ENCODE results near the gene LMOD1. TPM values are rescaled to one million over a fixed set of nuclear protein-coding genes. Genes with fewer than 3 reads are reported as not detected.

Gene LMOD1
- total RNA-seq, 1 donor from 2014 or later: 0.37 TPM

GRCh38 chr1:201876148-201876818 lies 70.1 kb downstream of the LMOD1 start:
- no peaks in the 10 kb centered on the region for H3K4me1 ChIP-seq
- H3K4me3 ChIP-seq: no peak overlapping the region
- H3K79me2 ChIP-seq (ENCODE audit: low read depth): no peaks in the 10 kb centered on the region
- peaks cover 7% of the 10 kb centered on the region for H3K27me3 Mint-ChIP-seq (ENCODE audit: insufficient read depth, low read depth)
- H3K27ac ChIP-seq: no peak overlapping the region
- peaks cover 41% of the 10 kb centered on the region for H3K36me3 Mint-ChIP-seq
- TF ChIP-seq EZH2 (IDR thresholded peaks at IDR 0.05): no peak
- TF ChIP-seq CTCF (IDR thresholded peaks at IDR 0.05): peak; percentile 37
- H3K9me3 Mint-ChIP-seq: no peaks in the 10 kb centered on the region
- H3K4me3 Mint-ChIP-seq: no peak overlapping the region
- H3K36me3 ChIP-seq: no peaks in the 10 kb centered on the region
- no peaks in the 10 kb centered on the region for H3K27me3 ChIP-seq
- no peak overlapping the region for H2AFZ ChIP-seq (replicated peaks)
- no peak for DNase-seq (ENCODE audit: low spot score)
- peaks cover 38% of the 10 kb centered on the region for H3F3A ChIP-seq (ENCODE audit: low read depth)
- peaks cover 4% of the 10 kb centered on the region for H4K20me1 ChIP-seq (ENCODE audit: low read depth)
- no peak overlapping the region for H3K27ac Mint-ChIP-seq
- no peaks in the 10 kb centered on the region for H3K4me1 Mint-ChIP-seq
- H3K9ac ChIP-seq: no peak overlapping the region
- H3K9me3 ChIP-seq (ENCODE audit: low read depth): no peaks in the 10 kb centered on the region
- no peak overlapping the region for H3K4me2 ChIP-seq

- H3K36me3 Mint-ChIP-seq: peaks cover 53% of the 10 kb centered on the region
- H3K27ac Mint-ChIP-seq: no peak overlapping the region
- TF ChIP-seq EZH2phosphoT487 (IDR thresholded peaks at IDR 0.05) (no peak), CTCF (IDR thresholded peaks at IDR 0.05) (no peak), EZH2 (IDR thresholded peaks at IDR 0.05) (no peak)
- Histone ChIP-seq H3K27ac (no peak overlapping the region), H3F3A (ENCODE audit: low read depth) (peaks cover 38% of the 10 kb centered on the region), H3K9me3 (ENCODE audit: low read depth) (no peaks in the 10 kb centered on the region), H4K20me1 (ENCODE audit: low read depth) (peaks cover 4% of the 10 kb centered on the region), H3K4me1 (no peaks in the 10 kb centered on the region), H2AFZ (replicated peaks) (no peak overlapping the region), H3K36me3 (peaks cover 4% of the 10 kb centered on the region), H3K4me3 (no peak overlapping the region), H3K4me2 (no peak overlapping the region), H3K79me2 (ENCODE audit: low read depth) (no peaks in the 10 kb centered on the region), H3K9ac (no peak overlapping the region), H3K27me3 (no peaks in the 10 kb centered on the region)
- no peaks in the 10 kb centered on the region for H3K4me1 Mint-ChIP-seq
- peaks cover 7% of the 10 kb centered on the region for H3K27me3 Mint-ChIP-seq (ENCODE audit: insufficient read depth, low read depth)
- H3K9me3 Mint-ChIP-seq: no peaks in the 10 kb centered on the region
- DNase-seq (ENCODE audit: low spot score): no peak
- no peak overlapping the region for H3K4me3 Mint-ChIP-seq
Measured at GRCh38 chr1:201874672-201875071, 71.7 kb downstream of the LMOD1 start.

GRCh38 chr1:201870397-201870796 lies 76.0 kb downstream of the LMOD1 start:
- Mint-ChIP-seq H3K27me3 (ENCODE audit: insufficient read depth, low read depth) (peaks cover 4% of the 10 kb centered on the region), H3K27ac (no peak overlapping the region), H3K9me3 (no peaks in the 10 kb centered on the region), H3K36me3 (peaks cover 56% of the 10 kb centered on the region), H3K4me1 (no peaks in the 10 kb centered on the region), H3K4me3 (no peak overlapping the region)
- H3K27me3 ChIP-seq: no peaks in the 10 kb centered on the region
- no peaks in the 10 kb centered on the region for H3K79me2 ChIP-seq (ENCODE audit: low read depth)
- H3K4me2 ChIP-seq: no peak overlapping the region
- no peaks in the 10 kb centered on the region for H3K4me1 ChIP-seq
- H3K9ac ChIP-seq: no peak overlapping the region
- no peak overlapping the region for H3K4me3 ChIP-seq
- H2AFZ ChIP-seq (replicated peaks): no peak overlapping the region
- no peak for TF ChIP-seq CTCF (IDR thresholded peaks at IDR 0.05)
- no peak for TF ChIP-seq EZH2 (IDR thresholded peaks at IDR 0.05)
- TF ChIP-seq EZH2phosphoT487 (IDR thresholded peaks at IDR 0.05): no peak
- H3K27ac ChIP-seq: no peak overlapping the region
- peaks cover 33% of the 10 kb centered on the region for H3K36me3 ChIP-seq
- no peak for DNase-seq (ENCODE audit: low spot score)
- no peaks in the 10 kb centered on the region for H3K9me3 ChIP-seq (ENCODE audit: low read depth)
- H4K20me1 ChIP-seq (ENCODE audit: low read depth): no peaks in the 10 kb centered on the region
- H3F3A ChIP-seq (ENCODE audit: low read depth): peaks cover 24% of the 10 kb centered on the region
